ENCODE results near the gene HSPB8. TPM values are rescaled to one million over a fixed set of nuclear protein-coding genes. Genes with fewer than 3 reads are reported as not detected.

The HSPB8 gene
- total and polyA plus RNA-seq, 2 of the 8 experiments (the other 6 are each of a cell fraction or from before 2014, with no cell fraction given), result 11.7 to 28.2 TPM

DNA sequence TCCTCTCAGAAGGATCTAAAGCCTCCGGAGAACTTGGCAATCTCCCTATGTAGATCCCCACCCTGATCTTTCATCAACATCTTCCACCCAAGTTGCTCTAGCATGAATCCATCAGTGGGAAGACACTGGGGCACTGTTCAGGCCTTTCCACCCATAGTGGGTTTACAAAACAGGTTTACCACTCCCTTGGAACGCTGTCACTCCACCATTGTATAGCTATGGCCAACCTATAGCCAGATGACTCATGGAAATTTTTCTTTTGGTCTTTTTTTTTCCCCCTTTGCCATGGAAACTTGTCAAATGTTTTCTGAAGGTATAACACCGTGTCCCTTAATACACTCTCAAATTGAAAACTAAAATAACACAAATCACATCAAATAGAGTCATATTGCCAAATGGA lies 10.8 kb upstream of the HSPB8 start:
- Histone ChIP-seq H3K27ac (ENCODE audit: low read depth, low read length) (no peak overlapping the region), H3K56ac (replicated peaks; ENCODE audit: insufficient read length, low read depth, low read length) (no peak overlapping the region), H2BK20ac (ENCODE audit: low read length) (no peak overlapping the region), H3K9me3 (ENCODE audit: insufficient read depth in 2 of 2, low read depth in 1 of 2, low read length in 1 of 2) (no peaks in the 10 kb centered on the region), H3K4ac (replicated peaks; ENCODE audit: insufficient read length, low read depth, low read length) (no peak overlapping the region), H2AK5ac (ENCODE audit: low read depth, low read length) (no peak overlapping the region), H2AFZ (ENCODE audit: low read length) (no peak overlapping the region), H3K4me1 (replicated peaks in 1 of 4; ENCODE audit: control insufficient read depth in 3 of 4, insufficient read depth in 4 of 4, low read length in 3 of 4) (peaks cover 0 to 8% (median 4%) of the 10 kb centered on the region in 4 experiments; a peak in 5 of 7 replicates), H3K4me2 (ENCODE audit: insufficient read depth in 1 of 2, low read depth in 2 of 2, low read length in 2 of 2) (no peak overlapping the region), H3K79me1 (ENCODE audit: low read depth, low read length) (no peaks in the 10 kb centered on the region), H4K20me1 (replicated peaks in 1 of 2; ENCODE audit: control insufficient read depth in 1 of 2, insufficient read depth in 2 of 2, low read length in 2 of 2) (no peaks in the 10 kb centered on the region), H4K91ac (replicated peaks; ENCODE audit: insufficient read length, low read length) (no peak overlapping the region), H2BK120ac (replicated peaks; ENCODE audit: low read depth, low read length) (no peak overlapping the region), H4K5ac (ENCODE audit: insufficient read length, low read depth, low read length) (no peak overlapping the region), H4K8ac (ENCODE audit: extremely low read depth, insufficient read depth, low read length) (no peak overlapping the region), H3K23ac (ENCODE audit: insufficient read length) (no peak overlapping the region), H3K79me2 (ENCODE audit: control insufficient read depth in 1 of 2, insufficient read depth in 2 of 2, low read length in 2 of 2) (no peaks in the 10 kb centered on the region), H3K18ac (ENCODE audit: extremely low read depth, low read length) (no peak overlapping the region), H3K9ac (replicated peaks in 1 of 4; ENCODE audit: extremely low read depth in 1 of 4, low read depth in 3 of 4, low read length in 3 of 4) (no peak overlapping the region), H2BK15ac (ENCODE audit: low read length) (no peak overlapping the region), H2BK12ac (ENCODE audit: low read depth, low read length) (no peak overlapping the region), H2BK5ac (ENCODE audit: low read depth, low read length) (no peak overlapping the region), H3K27me3 (replicated peaks in 1 of 4; ENCODE audit: control insufficient read depth in 3 of 4, extremely low read depth in 1 of 4, insufficient read depth in 3 of 4, low read length in 3 of 4) (no peaks in the 10 kb centered on the region), H3K23me2 (ENCODE audit: low read depth, low read length) (no peaks in the 10 kb centered on the region; the same call in 1 of the 2 replicates), H3K4me3 (ENCODE audit: extremely low read depth in 1 of 4, insufficient read depth in 2 of 4, low read depth in 3 of 4, low read length in 4 of 4) (no peak overlapping the region), H3K14ac (ENCODE audit: insufficient read length) (no peak overlapping the region), H3K36me3 (ENCODE audit: control insufficient read depth in 2 of 4, insufficient read depth in 4 of 4, low read length in 3 of 4) (no peaks in the 10 kb centered on the region)
- ChIA-PET CTCF (ENCODE audit: partially characterized antibody) (interaction anchor here (0.6 to 1.0 kb wide), 2 partner anchors 13 to 168 kb away, joined by 3 to 4 read pairs; no protein-coding TSS in a partner anchor), POLR2A (ENCODE audit: partially characterized antibody) (no interaction called here)
- DNase-seq (ENCODE audit: low read depth in 1 of 2, low spot score in 2 of 2), result no peak
- FAIRE-seq, result no peak
- 95% methylated on average over 3 of the region's 3 CpGs; no CpG with 5 or more reads in 1 of the 2 experiments for WGBS, 2 experiments (ENCODE audit: extremely low coverage in 1 of 2, insufficient coverage in 1 of 2, insufficient read length in 1 of 2, insufficient replicate concordance in 2 of 2, low coverage in 1 of 2, low lambda C conversion rate in 2 of 2, missing lambda C conversion rate in 1 of 2)
- TF ChIP-seq CEBPB (IDR thresholded peaks at IDR 0.05; ENCODE audit: low read depth, low read length) (no peak), BCL11A (IDR thresholded peaks at IDR 0.05; ENCODE audit: low read depth in 2 of 2, low read length in 2 of 2) (no peak), POU5F1 (IDR thresholded peaks at IDR 0.05; ENCODE audit: low read depth, low read length) (no peak), NRF1 (IDR thresholded peaks at IDR 0.05; ENCODE audit: low read depth, low read length) (no peak), CTBP2 (IDR thresholded peaks at IDR 0.05; ENCODE audit: borderline replicate concordance, insufficient read depth, insufficient read length, low read length) (no peak), CBX8 (IDR thresholded peaks at IDR 0.05; ENCODE audit: borderline replicate concordance, low read depth, low read length) (no peak), POLR2AphosphoS5 (IDR thresholded peaks at IDR 0.05; ENCODE audit: low read depth, low read length) (no peak), HDAC6 (IDR thresholded peaks at IDR 0.05; ENCODE audit: low read depth, low read length) (no peak), FOSL1 (IDR thresholded peaks at IDR 0.05; ENCODE audit: insufficient read depth, low read depth, low read length) (no peak), SUZ12 (IDR thresholded peaks at IDR 0.05; ENCODE audit: low read length) (no peak), BRCA1 (IDR thresholded peaks at IDR 0.05; ENCODE audit: low read depth, low read length) (no peak), RBBP5 (IDR thresholded peaks at IDR 0.05; ENCODE audit: borderline replicate concordance, low read depth, low read length) (no peak), TAF1 (IDR thresholded peaks at IDR 0.05; ENCODE audit: low read depth, low read length) (no peak)
- TF ChIP-seq, protein P1, sequence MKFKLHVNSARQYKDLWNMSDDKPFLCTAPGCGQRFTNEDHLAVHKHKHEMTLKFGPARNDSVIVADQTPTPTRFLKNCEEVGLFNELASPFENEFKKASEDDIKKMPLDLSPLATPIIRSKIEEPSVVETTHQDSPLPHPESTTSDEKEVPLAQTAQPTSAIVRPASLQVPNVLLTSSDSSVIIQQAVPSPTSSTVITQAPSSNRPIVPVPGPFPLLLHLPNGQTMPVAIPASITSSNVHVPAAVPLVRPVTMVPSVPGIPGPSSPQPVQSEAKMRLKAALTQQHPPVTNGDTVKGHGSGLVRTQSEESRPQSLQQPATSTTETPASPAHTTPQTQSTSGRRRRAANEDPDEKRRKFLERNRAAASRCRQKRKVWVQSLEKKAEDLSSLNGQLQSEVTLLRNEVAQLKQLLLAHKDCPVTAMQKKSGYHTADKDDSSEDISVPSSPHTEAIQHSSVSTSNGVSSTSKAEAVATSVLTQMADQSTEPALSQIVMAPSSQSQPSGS (IDR thresholded peaks at IDR 0.05; ENCODE audit: low read length), result no peak

Measured in H1 (cell line).